WTC11 (cell line): ENCODE results near the gene CCNA2. TPM values are rescaled to one million over a fixed set of nuclear protein-coding genes. Genes with fewer than 3 reads are reported as not detected.
A peak's percentile ranks its signal among the peaks of the same experiment; 100 is the strongest.

Experiments
- ATAC-seq: fragments of 200-7000 bp; cut with Tn5 transposase; 2 replicates; pipeline ENCODE4 v1.10.0; 2021; ENCODE audit warnings: mild to moderate bottlenecking, moderate library complexity
- CTCF ChIA-PET: fragments of 300-600 bp; sonication (Branson Sonifier 250); formaldehyde crosslinking; loops from one replicate; lab custom pipeline; 2021; ENCODE audit warnings: antibody characterized with exemption; lab: Charles Lee
- POLR2A ChIA-PET: fragments of 350-600 bp; sonication (Branson Sonifier 250); formaldehyde crosslinking; loops from one replicate; lab custom pipeline; 2021; ENCODE audit warnings: antibody characterized with exemption; lab: Charles Lee
- DNase-seq: peaks from one replicate; pipeline ENCODE4 v3.0.0; 2021; ENCODE audit warnings: low spot score
- H3K27ac Mint-ChIP-seq: 2 replicates; pipeline ENCODE4 v1.8.0; 2021; ENCODE audit warnings: mixed read lengths
- H3K27me3 Mint-ChIP-seq: 2 replicates; pipeline ENCODE4 v1.8.0; 2021; ENCODE audit warnings: low read depth, mild to moderate bottlenecking, moderate library complexity, mixed read lengths
- H3K36me3 Mint-ChIP-seq: 2 replicates; pipeline ENCODE4 v1.8.0; 2021; ENCODE audit warnings: mixed read lengths
- H3K4me1 Mint-ChIP-seq: 2 replicates; pipeline ENCODE4 v1.8.0; 2022; ENCODE audit warnings: mixed read lengths
- H3K4me3 Mint-ChIP-seq: 2 replicates; pipeline ENCODE4 v1.8.0; 2021; ENCODE audit warnings: mild to moderate bottlenecking, moderate library complexity, mixed read lengths
- H3K9me3 Mint-ChIP-seq: 2 replicates; pipeline ENCODE4 v1.8.0; 2021; ENCODE audit warnings: mixed read lengths
- ATF1 ChIP-seq: sonication (generic); formaldehyde crosslinking; IDR thresholded peaks from 2 replicates; pipeline ENCODE4 v1.8.1; 2023; ENCODE audit warnings: mild to moderate bottlenecking, moderate library complexity, missing genetic modification reagents
- CREB1 ChIP-seq: sonication (generic); formaldehyde crosslinking; IDR thresholded peaks from 2 replicates; pipeline ENCODE4 v1.8.0; 2023; ENCODE audit warnings: mild to moderate bottlenecking, missing genetic modification reagents
- ESRRA ChIP-seq: sonication (generic); formaldehyde crosslinking; IDR thresholded peaks from 2 replicates; pipeline ENCODE4 v1.8.1; 2022; ENCODE audit warnings: mild to moderate bottlenecking, missing genetic modification reagents, borderline replicate concordance
- ETV6 ChIP-seq: sonication (generic); formaldehyde crosslinking; IDR thresholded peaks from 2 replicates; pipeline ENCODE4 v1.8.1; 2022; ENCODE audit warnings: mild to moderate bottlenecking, missing genetic modification reagents
- FOXK1 ChIP-seq: sonication (generic); formaldehyde crosslinking; IDR thresholded peaks from 2 replicates; pipeline ENCODE4 v1.8.0; 2022; ENCODE audit warnings: mild to moderate bottlenecking, moderate library complexity, missing genetic modification reagents
- FOXP1 ChIP-seq: sonication (generic); formaldehyde crosslinking; IDR thresholded peaks from 2 replicates; pipeline ENCODE4 v1.8.0; 2022; ENCODE audit warnings: missing genetic modification reagents, mild to moderate bottlenecking, moderate library complexity, borderline replicate concordance
- HMGA2 ChIP-seq: fragments of 250-450 bp; sonication (Bioruptor Pico); IDR thresholded peaks from 2 replicates; pipeline ENCODE4 v1.4.0; 2021; ENCODE audit warnings: mild to moderate bottlenecking, moderate library complexity
- IRF2 ChIP-seq: sonication (generic); formaldehyde crosslinking; IDR thresholded peaks from 2 replicates; pipeline ENCODE4 v1.8.0; 2022; ENCODE audit warnings: low read depth, missing genetic modification reagents, borderline replicate concordance
- MAX ChIP-seq: sonication (generic); formaldehyde crosslinking; IDR thresholded peaks from 2 replicates; pipeline ENCODE4 v1.8.0; 2022; ENCODE audit warnings: mild to moderate bottlenecking, missing genetic modification reagents
- MXD4 ChIP-seq: fragments of 250-450 bp; sonication (Bioruptor Pico); IDR thresholded peaks from 2 replicates; pipeline ENCODE4 v1.8.0; 2021; ENCODE audit warnings: mild to moderate bottlenecking, moderate library complexity, borderline replicate concordance
- NFE2L1 ChIP-seq: sonication (generic); formaldehyde crosslinking; IDR thresholded peaks from 2 replicates; pipeline ENCODE4 v1.8.1; 2023; ENCODE audit warnings: missing genetic modification reagents
- NR3C1 ChIP-seq: sonication (generic); formaldehyde crosslinking; conservative IDR thresholded peaks from 2 replicates; pipeline ENCODE4 v1.8.1; 2023; ENCODE audit warnings: low read depth, mild to moderate bottlenecking, missing genetic modification reagents
- RELA ChIP-seq: sonication (generic); formaldehyde crosslinking; IDR thresholded peaks from 2 replicates; pipeline ENCODE4 v1.8.1; 2022; ENCODE audit warnings: missing genetic modification reagents, mild to moderate bottlenecking, borderline replicate concordance
- SMAD4 ChIP-seq: sonication (generic); formaldehyde crosslinking; IDR thresholded peaks from 2 replicates; pipeline ENCODE4 v1.8.0; 2022; ENCODE audit warnings: mild to moderate bottlenecking, missing genetic modification reagents
- SP1 ChIP-seq: sonication (generic); formaldehyde crosslinking; conservative IDR thresholded peaks from 2 replicates; pipeline ENCODE4 v1.8.1; 2022; ENCODE audit warnings: missing genetic modification reagents
- USF1 ChIP-seq: sonication (generic); formaldehyde crosslinking; IDR thresholded peaks from 2 replicates; pipeline ENCODE4 v1.8.0; 2022; ENCODE audit warnings: mild to moderate bottlenecking, missing genetic modification reagents
- ZNF138 ChIP-seq: sonication (generic); formaldehyde crosslinking; conservative IDR thresholded peaks from 2 replicates; pipeline ENCODE4 v1.8.1; 2022; ENCODE audit warnings: mild to moderate bottlenecking, moderate library complexity, missing genetic modification reagents
- ZNF263 ChIP-seq: sonication (generic); formaldehyde crosslinking; IDR thresholded peaks from 2 replicates; pipeline ENCODE4 v1.8.1; 2022; ENCODE audit warnings: low read depth, mild to moderate bottlenecking, moderate library complexity, missing genetic modification reagents
- ZNF671 ChIP-seq: fragments of 250-450 bp; sonication (Bioruptor Pico); IDR thresholded peaks from 2 replicates; pipeline ENCODE4 v1.8.0; 2021; ENCODE audit warnings: mild to moderate bottlenecking
- total RNA-seq: library from RNA; stranded (reverse); gene quantifications from 3 replicates; pipeline ENCODE4 v1.2.3, GENCODE V29; 2021
- TF ChIP-seq, protein P1 (sequence below): sonication (generic); formaldehyde crosslinking; IDR thresholded peaks from 2 replicates; pipeline ENCODE4 v1.8.0; 2023; ENCODE audit warnings: missing genetic modification reagents
- TF ChIP-seq, protein P2 (sequence below): sonication (generic); formaldehyde crosslinking; IDR thresholded peaks from 2 replicates; pipeline ENCODE4 v1.8.0; 2023; ENCODE audit warnings: missing genetic modification reagents, mild to moderate bottlenecking, borderline replicate concordance
- TF ChIP-seq, protein P3 (sequence below): sonication (generic); formaldehyde crosslinking; IDR thresholded peaks from 2 replicates; pipeline ENCODE4 v1.8.1; 2023; ENCODE audit warnings: mild to moderate bottlenecking, moderate library complexity, missing genetic modification reagents
- TF ChIP-seq, protein P4 (sequence below): sonication (generic); formaldehyde crosslinking; IDR thresholded peaks from 2 replicates; pipeline ENCODE4 v1.8.0; 2022; ENCODE audit warnings: missing genetic modification reagents

The CCNA2 gene
- total RNA-seq, 1 experiment from 2014 or later: 95.1 TPM

GRCh38 chr4:121801715-121802075 is 22.0 kb downstream of the CCNA2 start (continued):
- TF ChIP-seq RELA (CRISPR knock-in tag) (no peak), MXD4 (CRISPR knock-in tag) (no peak), IRF2 (CRISPR knock-in tag) (no peak), NFE2L1 (no peak), ZNF138 (CRISPR knock-in tag) (no peak), SP1 (CRISPR knock-in tag) (no peak), ESRRA (CRISPR knock-in tag) (no peak), FOXP1 (CRISPR knock-in tag) (no peak), SMAD4 (CRISPR knock-in tag) (no peak), ZNF263 (CRISPR knock-in tag) (no peak), HMGA2 (CRISPR knock-in tag) (no peak), NR3C1 (CRISPR knock-in tag) (no peak)
- TF ChIP-seq, protein P1, sequence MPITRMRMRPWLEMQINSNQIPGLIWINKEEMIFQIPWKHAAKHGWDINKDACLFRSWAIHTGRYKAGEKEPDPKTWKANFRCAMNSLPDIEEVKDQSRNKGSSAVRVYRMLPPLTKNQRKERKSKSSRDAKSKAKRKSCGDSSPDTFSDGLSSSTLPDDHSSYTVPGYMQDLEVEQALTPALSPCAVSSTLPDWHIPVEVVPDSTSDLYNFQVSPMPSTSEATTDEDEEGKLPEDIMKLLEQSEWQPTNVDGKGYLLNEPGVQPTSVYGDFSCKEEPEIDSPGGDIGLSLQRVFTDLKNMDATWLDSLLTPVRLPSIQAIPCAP (CRISPR knock-in tag): no peak

DNA sequence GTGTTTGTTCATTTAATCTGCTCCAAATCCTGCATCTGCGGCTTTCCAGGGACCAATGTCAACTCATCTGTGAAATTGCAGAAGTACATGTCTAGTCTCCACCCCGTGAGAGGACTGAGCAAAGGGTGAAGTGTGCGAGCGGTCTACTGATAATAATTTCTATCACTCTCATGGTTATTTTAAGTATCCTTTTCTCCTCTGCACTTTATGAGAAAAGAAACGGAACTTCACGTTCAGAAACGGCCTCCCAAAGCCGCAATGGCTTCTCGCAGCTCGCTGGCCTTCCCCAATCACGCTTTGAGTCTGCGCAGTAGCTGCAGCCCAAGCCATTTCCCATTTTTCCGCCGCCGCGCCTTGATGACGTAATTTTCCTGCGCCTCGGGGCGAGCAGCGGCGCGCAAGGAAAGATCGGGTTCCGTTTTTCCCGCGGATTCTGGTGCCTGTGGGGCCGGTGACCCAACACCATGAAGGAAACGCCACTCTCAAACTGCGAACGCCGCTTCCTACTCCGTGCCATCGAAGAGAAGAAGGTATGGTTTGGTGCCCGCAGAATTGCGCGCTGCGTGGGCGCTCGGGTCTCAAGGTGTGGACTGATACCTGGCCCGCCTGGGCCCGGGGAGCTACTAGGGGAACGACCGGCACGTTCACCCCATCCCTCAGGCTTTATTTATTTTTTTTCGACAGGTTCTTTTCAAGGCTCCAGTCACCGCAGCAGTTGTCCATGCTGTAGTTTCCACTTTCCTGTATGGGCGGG is 22.5 kb downstream of the CCNA2 start, which contains the start of gene EXOSC9:
Gene EXOSC9 (plus strand): TSS at position 363 of the 754 bp plus-strand sequence. CDS start 102 bp downstream, at position 465.
- ChIA-PET CTCF (interaction anchor here (1.0 kb wide), 1 partner anchor 9 kb away, joined by 3 read pairs; no protein-coding TSS in a partner anchor), POLR2A (interaction anchor here (1.0 to 1.3 kb wide), 5 partner anchors 15 to 107 kb away, joined by 3 to 4 read pairs (median 3); partner anchors contain the start of genes ANXA5 and BBS7)
- H3K4me3 Mint-ChIP-seq: peak within 1 kb of the TSS; percentile 81
- H3K9me3 Mint-ChIP-seq: no peaks in the 10 kb centered on the region
- peak within 1 kb of the TSS; percentile 97 for H3K27ac Mint-ChIP-seq
- peaks cover 25% of the 10 kb centered on the region for H3K36me3 Mint-ChIP-seq
- no peaks in the 10 kb centered on the region for H3K27me3 Mint-ChIP-seq
- DNase-seq (peak; percentile 94), ATAC-seq (peak; percentile 75)
- peaks cover 19% of the 10 kb centered on the region for H3K4me1 Mint-ChIP-seq
- TF ChIP-seq ESRRA (CRISPR knock-in tag): no peak
- TF ChIP-seq, protein P2, sequence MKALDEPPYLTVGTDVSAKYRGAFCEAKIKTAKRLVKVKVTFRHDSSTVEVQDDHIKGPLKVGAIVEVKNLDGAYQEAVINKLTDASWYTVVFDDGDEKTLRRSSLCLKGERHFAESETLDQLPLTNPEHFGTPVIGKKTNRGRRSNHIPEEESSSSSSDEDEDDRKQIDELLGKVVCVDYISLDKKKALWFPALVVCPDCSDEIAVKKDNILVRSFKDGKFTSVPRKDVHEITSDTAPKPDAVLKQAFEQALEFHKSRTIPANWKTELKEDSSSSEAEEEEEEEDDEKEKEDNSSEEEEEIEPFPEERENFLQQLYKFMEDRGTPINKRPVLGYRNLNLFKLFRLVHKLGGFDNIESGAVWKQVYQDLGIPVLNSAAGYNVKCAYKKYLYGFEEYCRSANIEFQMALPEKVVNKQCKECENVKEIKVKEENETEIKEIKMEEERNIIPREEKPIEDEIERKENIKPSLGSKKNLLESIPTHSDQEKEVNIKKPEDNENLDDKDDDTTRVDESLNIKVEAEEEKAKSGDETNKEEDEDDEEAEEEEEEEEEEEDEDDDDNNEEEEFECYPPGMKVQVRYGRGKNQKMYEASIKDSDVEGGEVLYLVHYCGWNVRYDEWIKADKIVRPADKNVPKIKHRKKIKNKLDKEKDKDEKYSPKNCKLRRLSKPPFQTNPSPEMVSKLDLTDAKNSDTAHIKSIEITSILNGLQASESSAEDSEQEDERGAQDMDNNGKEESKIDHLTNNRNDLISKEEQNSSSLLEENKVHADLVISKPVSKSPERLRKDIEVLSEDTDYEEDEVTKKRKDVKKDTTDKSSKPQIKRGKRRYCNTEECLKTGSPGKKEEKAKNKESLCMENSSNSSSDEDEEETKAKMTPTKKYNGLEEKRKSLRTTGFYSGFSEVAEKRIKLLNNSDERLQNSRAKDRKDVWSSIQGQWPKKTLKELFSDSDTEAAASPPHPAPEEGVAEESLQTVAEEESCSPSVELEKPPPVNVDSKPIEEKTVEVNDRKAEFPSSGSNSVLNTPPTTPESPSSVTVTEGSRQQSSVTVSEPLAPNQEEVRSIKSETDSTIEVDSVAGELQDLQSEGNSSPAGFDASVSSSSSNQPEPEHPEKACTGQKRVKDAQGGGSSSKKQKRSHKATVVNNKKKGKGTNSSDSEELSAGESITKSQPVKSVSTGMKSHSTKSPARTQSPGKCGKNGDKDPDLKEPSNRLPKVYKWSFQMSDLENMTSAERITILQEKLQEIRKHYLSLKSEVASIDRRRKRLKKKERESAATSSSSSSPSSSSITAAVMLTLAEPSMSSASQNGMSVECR: peak; percentile 47; the same call in 1 of the 2 replicates
- TF ChIP-seq, protein P3, sequence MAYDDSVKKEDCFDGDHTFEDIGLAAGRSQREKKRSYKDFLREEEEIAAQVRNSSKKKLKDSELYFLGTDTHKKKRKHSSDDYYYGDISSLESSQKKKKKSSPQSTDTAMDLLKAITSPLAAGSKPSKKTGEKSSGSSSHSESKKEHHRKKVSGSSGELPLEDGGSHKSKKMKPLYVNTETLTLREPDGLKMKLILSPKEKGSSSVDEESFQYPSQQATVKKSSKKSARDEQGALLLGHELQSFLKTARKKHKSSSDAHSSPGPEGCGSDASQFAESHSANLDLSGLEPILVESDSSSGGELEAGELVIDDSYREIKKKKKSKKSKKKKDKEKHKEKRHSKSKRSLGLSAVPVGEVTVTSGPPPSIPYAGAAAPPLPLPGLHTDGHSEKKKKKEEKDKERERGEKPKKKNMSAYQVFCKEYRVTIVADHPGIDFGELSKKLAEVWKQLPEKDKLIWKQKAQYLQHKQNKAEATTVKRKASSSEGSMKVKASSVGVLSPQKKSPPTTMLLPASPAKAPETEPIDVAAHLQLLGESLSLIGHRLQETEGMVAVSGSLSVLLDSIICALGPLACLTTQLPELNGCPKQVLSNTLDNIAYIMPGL (CRISPR knock-in tag): peak; percentile 47; the same call in 1 of the 2 replicates
- TF ChIP-seq MAX (CRISPR knock-in tag): peak; percentile 87
- TF ChIP-seq FOXP1 (CRISPR knock-in tag): peak; percentile 35; the same call in 1 of the 2 replicates
- TF ChIP-seq USF1: no peak; the same call in 1 of the 2 replicates
- TF ChIP-seq FOXK1 (CRISPR knock-in tag): peak; percentile 88
- TF ChIP-seq, protein P4, sequence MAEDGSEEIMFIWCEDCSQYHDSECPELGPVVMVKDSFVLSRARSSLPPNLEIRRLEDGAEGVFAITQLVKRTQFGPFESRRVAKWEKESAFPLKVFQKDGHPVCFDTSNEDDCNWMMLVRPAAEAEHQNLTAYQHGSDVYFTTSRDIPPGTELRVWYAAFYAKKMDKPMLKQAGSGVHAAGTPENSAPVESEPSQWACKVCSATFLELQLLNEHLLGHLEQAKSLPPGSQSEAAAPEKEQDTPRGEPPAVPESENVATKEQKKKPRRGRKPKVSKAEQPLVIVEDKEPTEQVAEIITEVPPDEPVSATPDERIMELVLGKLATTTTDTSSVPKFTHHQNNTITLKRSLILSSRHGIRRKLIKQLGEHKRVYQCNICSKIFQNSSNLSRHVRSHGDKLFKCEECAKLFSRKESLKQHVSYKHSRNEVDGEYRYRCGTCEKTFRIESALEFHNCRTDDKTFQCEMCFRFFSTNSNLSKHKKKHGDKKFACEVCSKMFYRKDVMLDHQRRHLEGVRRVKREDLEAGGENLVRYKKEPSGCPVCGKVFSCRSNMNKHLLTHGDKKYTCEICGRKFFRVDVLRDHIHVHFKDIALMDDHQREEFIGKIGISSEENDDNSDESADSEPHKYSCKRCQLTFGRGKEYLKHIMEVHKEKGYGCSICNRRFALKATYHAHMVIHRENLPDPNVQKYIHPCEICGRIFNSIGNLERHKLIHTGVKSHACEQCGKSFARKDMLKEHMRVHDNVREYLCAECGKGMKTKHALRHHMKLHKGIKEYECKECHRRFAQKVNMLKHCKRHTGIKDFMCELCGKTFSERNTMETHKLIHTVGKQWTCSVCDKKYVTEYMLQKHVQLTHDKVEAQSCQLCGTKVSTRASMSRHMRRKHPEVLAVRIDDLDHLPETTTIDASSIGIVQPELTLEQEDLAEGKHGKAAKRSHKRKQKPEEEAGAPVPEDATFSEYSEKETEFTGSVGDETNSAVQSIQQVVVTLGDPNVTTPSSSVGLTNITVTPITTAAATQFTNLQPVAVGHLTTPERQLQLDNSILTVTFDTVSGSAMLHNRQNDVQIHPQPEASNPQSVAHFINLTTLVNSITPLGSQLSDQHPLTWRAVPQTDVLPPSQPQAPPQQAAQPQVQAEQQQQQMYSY: 0 out of 2 replicates have a peak, but pooled peaks have one; percentile 9
- TF ChIP-seq ZNF671 (CRISPR knock-in tag): no peak
- TF ChIP-seq HMGA2 (CRISPR knock-in tag): peak; percentile 45
- peak; percentile 91 for TF ChIP-seq ETV6
- TF ChIP-seq ATF1: peak; percentile 86; the same call in 1 of the 2 replicates
- TF ChIP-seq CREB1 (CRISPR knock-in tag): peak; percentile 89
